ENCODE results near the gene CAPN9. TPM values are rescaled to one million over a fixed set of nuclear protein-coding genes. Genes with fewer than 3 reads are reported as not detected.

The CAPN9 gene
- total and polyA plus RNA-seq, 9 of the 15 experiments (the other 6 are each of a cell fraction or from before 2014, with no cell fraction given), result not detected

DNA sequence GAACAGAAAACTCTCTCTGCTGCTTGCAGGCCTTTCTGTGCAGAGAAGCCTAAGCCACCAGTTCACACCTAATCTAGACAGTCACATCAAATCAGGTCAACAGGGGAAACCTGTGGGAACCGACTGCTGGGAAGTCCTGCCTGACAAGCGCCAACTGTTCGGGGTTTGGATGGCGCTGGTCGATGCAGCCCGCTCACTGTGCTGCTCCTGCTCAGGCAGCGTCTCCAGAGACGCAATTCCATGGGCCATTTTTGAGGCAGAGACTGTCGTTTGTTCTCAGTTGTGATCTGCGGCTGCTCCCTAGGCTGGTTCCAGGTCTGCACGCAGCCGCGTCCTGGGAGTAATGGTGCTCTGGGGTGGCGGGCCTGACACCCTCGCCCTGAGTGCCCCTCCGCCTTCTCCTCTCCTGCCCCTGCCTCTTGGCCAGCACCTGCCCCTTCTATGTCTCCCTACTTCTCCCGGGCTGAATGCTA is 34.7 kb upstream of the CAPN9 start:
- H3K36me3 ChIP-seq (ENCODE audit: control insufficient read depth, insufficient read depth, low read length), result no peaks in the 10 kb centered on the region
- no peak overlapping the region for H3K27ac ChIP-seq (ENCODE audit: extremely low read depth, low read depth, low read length)
- H3K9me1 ChIP-seq (ENCODE audit: control insufficient read depth, insufficient read depth, low read length), result no peaks in the 10 kb centered on the region
- H3K9ac ChIP-seq (ENCODE audit: insufficient read depth in 1 of 2, low read depth in 2 of 2, low read length in 2 of 2), result no peak overlapping the region
- H3K27me3 ChIP-seq (ENCODE audit: control insufficient read depth in 2 of 2, insufficient read depth in 2 of 2, low read length in 2 of 2), result peaks cover 40 to 71% of the 10 kb centered on the region in 2 experiments
- ATAC-seq, result no peak
- H3K4me1 ChIP-seq (replicated peaks in 1 of 2; ENCODE audit: control insufficient read depth in 2 of 2, insufficient read depth in 2 of 2, low read length in 2 of 2), result peaks cover 0 to 12% of the 10 kb centered on the region in 2 experiments; a peak in 2 of 5 replicates
- no peak for TF ChIP-seq ZNF184 (CRISPR knock-in tag; IDR thresholded peaks at IDR 0.05)
- TF ChIP-seq IFI16 (CRISPR knock-in tag; IDR thresholded peaks at IDR 0.05), result no peak
- no peak for TF ChIP-seq BRCA1 (IDR thresholded peaks at IDR 0.05)
- TF ChIP-seq BRCA1 (CRISPR knock-in tag; IDR thresholded peaks at IDR 0.05), result no peak
- TF ChIP-seq, protein P1, sequence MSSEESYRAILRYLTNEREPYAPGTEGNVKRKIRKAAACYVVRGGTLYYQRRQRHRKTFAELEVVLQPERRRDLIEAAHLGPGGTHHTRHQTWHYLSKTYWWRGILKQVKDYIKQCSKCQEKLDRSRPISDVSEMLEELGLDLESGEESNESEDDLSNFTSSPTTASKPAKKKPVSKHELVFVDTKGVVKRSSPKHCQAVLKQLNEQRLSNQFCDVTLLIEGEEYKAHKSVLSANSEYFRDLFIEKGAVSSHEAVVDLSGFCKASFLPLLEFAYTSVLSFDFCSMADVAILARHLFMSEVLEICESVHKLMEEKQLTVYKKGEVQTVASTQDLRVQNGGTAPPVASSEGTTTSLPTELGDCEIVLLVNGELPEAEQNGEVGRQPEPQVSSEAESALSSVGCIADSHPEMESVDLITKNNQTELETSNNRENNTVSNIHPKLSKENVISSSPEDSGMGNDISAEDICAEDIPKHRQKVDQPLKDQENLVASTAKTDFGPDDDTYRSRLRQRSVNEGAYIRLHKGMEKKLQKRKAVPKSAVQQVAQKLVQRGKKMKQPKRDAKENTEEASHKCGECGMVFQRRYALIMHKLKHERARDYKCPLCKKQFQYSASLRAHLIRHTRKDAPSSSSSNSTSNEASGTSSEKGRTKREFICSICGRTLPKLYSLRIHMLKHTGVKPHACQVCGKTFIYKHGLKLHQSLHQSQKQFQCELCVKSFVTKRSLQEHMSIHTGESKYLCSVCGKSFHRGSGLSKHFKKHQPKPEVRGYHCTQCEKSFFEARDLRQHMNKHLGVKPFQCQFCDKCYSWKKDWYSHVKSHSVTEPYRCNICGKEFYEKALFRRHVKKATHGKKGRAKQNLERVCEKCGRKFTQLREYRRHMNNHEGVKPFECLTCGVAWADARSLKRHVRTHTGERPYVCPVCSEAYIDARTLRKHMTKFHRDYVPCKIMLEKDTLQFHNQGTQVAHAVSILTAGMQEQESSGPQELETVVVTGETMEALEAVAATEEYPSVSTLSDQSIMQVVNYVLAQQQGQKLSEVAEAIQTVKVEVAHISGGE (CRISPR knock-in tag; IDR thresholded peaks at IDR 0.05), result no peak
- TF ChIP-seq, protein P2, sequence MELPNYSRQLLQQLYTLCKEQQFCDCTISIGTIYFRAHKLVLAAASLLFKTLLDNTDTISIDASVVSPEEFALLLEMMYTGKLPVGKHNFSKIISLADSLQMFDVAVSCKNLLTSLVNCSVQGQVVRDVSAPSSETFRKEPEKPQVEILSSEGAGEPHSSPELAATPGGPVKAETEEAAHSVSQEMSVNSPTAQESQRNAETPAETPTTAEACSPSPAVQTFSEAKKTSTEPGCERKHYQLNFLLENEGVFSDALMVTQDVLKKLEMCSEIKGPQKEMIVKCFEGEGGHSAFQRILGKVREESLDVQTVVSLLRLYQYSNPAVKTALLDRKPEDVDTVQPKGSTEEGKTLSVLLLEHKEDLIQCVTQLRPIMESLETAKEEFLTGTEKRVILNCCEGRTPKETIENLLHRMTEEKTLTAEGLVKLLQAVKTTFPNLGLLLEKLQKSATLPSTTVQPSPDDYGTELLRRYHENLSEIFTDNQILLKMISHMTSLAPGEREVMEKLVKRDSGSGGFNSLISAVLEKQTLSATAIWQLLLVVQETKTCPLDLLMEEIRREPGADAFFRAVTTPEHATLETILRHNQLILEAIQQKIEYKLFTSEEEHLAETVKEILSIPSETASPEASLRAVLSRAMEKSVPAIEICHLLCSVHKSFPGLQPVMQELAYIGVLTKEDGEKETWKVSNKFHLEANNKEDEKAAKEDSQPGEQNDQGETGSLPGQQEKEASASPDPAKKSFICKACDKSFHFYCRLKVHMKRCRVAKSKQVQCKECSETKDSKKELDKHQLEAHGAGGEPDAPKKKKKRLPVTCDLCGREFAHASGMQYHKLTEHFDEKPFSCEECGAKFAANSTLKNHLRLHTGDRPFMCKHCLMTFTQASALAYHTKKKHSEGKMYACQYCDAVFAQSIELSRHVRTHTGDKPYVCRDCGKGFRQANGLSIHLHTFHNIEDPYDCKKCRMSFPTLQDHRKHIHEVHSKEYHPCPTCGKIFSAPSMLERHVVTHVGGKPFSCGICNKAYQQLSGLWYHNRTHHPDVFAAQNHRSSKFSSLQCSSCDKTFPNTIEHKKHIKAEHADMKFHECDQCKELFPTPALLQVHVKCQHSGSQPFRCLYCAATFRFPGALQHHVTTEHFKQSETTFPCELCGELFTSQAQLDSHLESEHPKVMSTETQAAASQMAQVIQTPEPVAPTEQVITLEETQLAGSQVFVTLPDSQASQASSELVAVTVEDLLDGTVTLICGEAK (IDR thresholded peaks at IDR 0.05), result no peak
- TF ChIP-seq, protein P2 (CRISPR knock-in tag; IDR thresholded peaks at IDR 0.05), result no peak
- TF ChIP-seq SREBF2 (CRISPR knock-in tag; IDR thresholded peaks at IDR 0.05), result no peak
- TF ChIP-seq ZNF121 (CRISPR knock-in tag; conservative IDR thresholded peaks at IDR 0.05), result no peak
- no peak overlapping the region for H2AFZ ChIP-seq (ENCODE audit: low read depth, low read length)
- FAIRE-seq, result no peak
- H3K9me3 ChIP-seq (replicated peaks; ENCODE audit: control insufficient read depth, insufficient read depth, low read depth, low read length), result no peaks in the 10 kb centered on the region
- POLR2A ChIA-PET, result interaction anchor here (0.5 to 0.6 kb wide), 3 partner anchors 30 to 868 kb away, joined by 3 read pairs; no protein-coding TSS in a partner anchor
- in situ Hi-C loops (cut with MboI), result no loop called here
- H3K4me2 ChIP-seq (ENCODE audit: insufficient read depth, low read length), result no peak overlapping the region
- H4K20me1 ChIP-seq (replicated peaks; ENCODE audit: control insufficient read depth, insufficient read depth, low read length), result peaks cover 4% of the 10 kb centered on the region; the same call in 1 of the 2 replicates
- CTCF ChIA-PET (ENCODE audit: low intra/inter-chr PET ratio), result no interaction called here
- no TSS peak for BruUV-seq (replicated peaks)
- DNase-seq (ENCODE audit: extremely low read depth in 1 of 4, low spot score in 3 of 4), result no peak
- intact Hi-C loops (cut with micrococcal nuclease), result no loop called here
- no peak overlapping the region for H3K4me3 ChIP-seq
- no peaks in the 10 kb centered on the region for H3K79me2 ChIP-seq (ENCODE audit: control insufficient read depth, insufficient read depth, low read length)
- 12% methylated on average over 17 of the region's 17 CpGs for WGBS (ENCODE audit: insufficient coverage, low coverage, missing lambda C conversion rate)
